GM23248 (cell line): ENCODE results near the gene CCDC102B. TPM values are rescaled to one million over a fixed set of nuclear protein-coding genes. Genes with fewer than 3 reads are reported as not detected.

Experiments
- DNase-seq: peaks from one replicate; pipeline ENCODE4 v3.0.0-alpha.2; 2015
- H2AFZ ChIP-seq: fragments of 200-600 bp; sonication (generic); 2 replicates; pipeline ENCODE4 v1.6.1; 2016; ENCODE audit warnings: antibody characterized with exemption
- H3F3A ChIP-seq: fragments of 200-600 bp; sonication (generic); 2 replicates; pipeline ENCODE4 v1.6.1; 2016; ENCODE audit warnings: mild to moderate bottlenecking, antibody characterized with exemption, mixed run types; ENCODE audit not compliant: insufficient read depth
- H3K27ac ChIP-seq: fragments of 200-600 bp; sonication (generic); 2 replicates; pipeline ENCODE4 v1.5.1; 2016; ENCODE audit warnings: mild to moderate bottlenecking
- H3K27me3 ChIP-seq: fragments of 200-600 bp; sonication (generic); replicated peaks from 2 replicates; pipeline ENCODE4 v1.6.1; 2016; ENCODE audit warnings: mild to moderate bottlenecking; ENCODE audit not compliant: insufficient read depth
- H3K36me3 ChIP-seq: fragments of 200-600 bp; sonication (generic); 2 replicates; pipeline ENCODE4 v1.6.1; 2016; ENCODE audit warnings: low read depth, mild to moderate bottlenecking
- H3K4me1 ChIP-seq: fragments of 200-600 bp; sonication (generic); 2 replicates; pipeline ENCODE4 v1.6.1; 2016; ENCODE audit warnings: mild to moderate bottlenecking; ENCODE audit not compliant: insufficient read depth
- H3K4me2 ChIP-seq: fragments of 200-600 bp; sonication (generic); one replicate; pipeline ENCODE4 v1.6.1; 2016; ENCODE audit warnings: mild to moderate bottlenecking; ENCODE audit not compliant: unreplicated experiment
- H3K4me3 ChIP-seq: fragments of 200-600 bp; sonication (generic); 2 replicates; pipeline ENCODE4 v1.5.1; 2016; ENCODE audit warnings: mild to moderate bottlenecking
- H3K79me2 ChIP-seq: fragments of 200-600 bp; sonication (generic); 2 replicates; pipeline ENCODE4 v1.6.1; 2016; ENCODE audit warnings: mild to moderate bottlenecking; ENCODE audit not compliant: insufficient read depth
- H3K9ac ChIP-seq: fragments of 200-600 bp; sonication (generic); 2 replicates; pipeline ENCODE4 v1.6.1; 2016; ENCODE audit warnings: mild to moderate bottlenecking
- H3K9me2 ChIP-seq: fragments of 200-600 bp; sonication (generic); 2 replicates; pipeline ENCODE4 v1.6.1; 2016; ENCODE audit warnings: mixed run types, mild to moderate bottlenecking, moderate library complexity; ENCODE audit not compliant: insufficient read depth
- H3K9me3 ChIP-seq: fragments of 200-600 bp; sonication (generic); one replicate; pipeline ENCODE4 v1.6.1; 2017; ENCODE audit warnings: low read depth
- H4K20me1 ChIP-seq: fragments of 200-600 bp; sonication (generic); 2 replicates; pipeline ENCODE4 v1.6.0; 2016; ENCODE audit not compliant: insufficient read depth
- EZH2 ChIP-seq: fragments of 200-600 bp; sonication (generic); IDR thresholded peaks from 2 replicates; pipeline ENCODE4 v1.6.1; 2018; ENCODE audit warnings: antibody characterized with exemption, mild to moderate bottlenecking; ENCODE audit not compliant: insufficient read depth, poor library complexity, severe bottlenecking
- EZH2phosphoT487 ChIP-seq: fragments of 200-600 bp; sonication (generic); IDR thresholded peaks from 2 replicates; pipeline ENCODE4 v1.6.1; 2018; ENCODE audit warnings: antibody characterized with exemption, moderate library complexity, mild to moderate bottlenecking, low read depth; ENCODE audit not compliant: insufficient read depth
- WGBS, 2 experiments: methylation state at CpG; one replicate each; pipeline ENCODE4 v1.1.6; 2015 to 2017; ENCODE audit warnings: low lambda C conversion rate in 2 of 2, low coverage in 1 of 2; ENCODE audit errors: missing lambda C conversion rate in 2 of 2; 5-methylcytosine and 5-hydroxymethylcytosine counted together
- in situ Hi-C: fragments of 300-500 bp; cut with MboI; formaldehyde crosslinking; loops from 2 replicates; pipeline ENCODE4 v1.15.0; 2020
- polyA plus RNA-seq: library from polyadenylated mRNA; unstranded; fragments of >200 nt; fragmentation: Nextera tagmentation; extraction: Ambion mirVana; gene quantifications from 2 replicates; pipeline ENCODE4 v1.2.1, GENCODE V29; 2016
- total RNA-seq: library from RNA; depleted of rRNA; stranded (reverse); fragments of >200 nt; shearing (Covaris generic); gene quantifications from 2 replicates; pipeline ENCODE4 v1.2.3, GENCODE V29; 2014

CCDC102B gene
- total and polyA plus RNA-seq, 2 experiments from 2014 or later: 1.7 to 3.2 TPM

GRCh38 chr18:68840554-68841263, 42.8 kb downstream of the CCDC102B start:
- 21 to 22% methylated on average over 7 of the region's 7 CpGs for WGBS, 2 experiments
- Histone ChIP-seq H4K20me1 (no peaks in the 10 kb centered on the region), H3K4me2 (peak overlapping the region; percentile 68), H3F3A (peaks cover 39% of the 10 kb centered on the region), H2AFZ (peak overlapping the region; percentile 39), H3K4me1 (peaks cover 43% of the 10 kb centered on the region), H3K27me3 (no peaks in the 10 kb centered on the region), H3K36me3 (no peaks in the 10 kb centered on the region), H3K27ac (peak overlapping the region; percentile 78), H3K9me2 (no peaks in the 10 kb centered on the region), H3K79me2 (no peaks in the 10 kb centered on the region), H3K9ac (peak overlapping the region; percentile 10; the same call in 1 of the 2 replicates), H3K4me3 (peak overlapping the region; percentile 9; the same call in 1 of the 2 replicates), H3K9me3 (no peaks in the 10 kb centered on the region)
- in situ Hi-C loops: loop anchor here (10.0 kb wide), 1 partner anchor 1254 kb away; no protein-coding TSS in a partner anchor
- peak; percentile 95 for DNase-seq
- TF ChIP-seq EZH2phosphoT487 (no peak), EZH2 (no peak)

GRCh38 chr18:68841301-68841700, 43.4 kb downstream of the CCDC102B start:
- in situ Hi-C loops: loop anchor here (10.0 kb wide), 1 partner anchor 1254 kb away; no protein-coding TSS in a partner anchor
- peak overlapping the region; percentile 39 for H2AFZ ChIP-seq
- H3K4me3 ChIP-seq: peak overlapping the region; percentile 9; the same call in 1 of the 2 replicates
- H3K36me3 ChIP-seq: no peaks in the 10 kb centered on the region
- H4K20me1 ChIP-seq: no peaks in the 10 kb centered on the region
- H3K9me3 ChIP-seq: no peaks in the 10 kb centered on the region
- H3K27ac ChIP-seq: peak overlapping the region; percentile 78
- DNase-seq: no peak
- H3K4me1 ChIP-seq: peaks cover 43% of the 10 kb centered on the region
- no peak overlapping the region for H3K9ac ChIP-seq
- peak overlapping the region; percentile 68 for H3K4me2 ChIP-seq
- H3F3A ChIP-seq: peaks cover 39% of the 10 kb centered on the region
- TF ChIP-seq EZH2: no peak
- TF ChIP-seq EZH2phosphoT487: no peak
- H3K9me2 ChIP-seq: no peaks in the 10 kb centered on the region
- no peaks in the 10 kb centered on the region for H3K27me3 ChIP-seq
- no peaks in the 10 kb centered on the region for H3K79me2 ChIP-seq

- no peaks in the 10 kb centered on the region for H4K20me1 ChIP-seq
- no peak overlapping the region for H3K4me3 ChIP-seq
- no peaks in the 10 kb centered on the region for H3K9me3 ChIP-seq
- H3K9ac ChIP-seq: no peak overlapping the region
- no peaks in the 10 kb centered on the region for H3K9me2 ChIP-seq
- no peak overlapping the region for H2AFZ ChIP-seq
- TF ChIP-seq EZH2phosphoT487: no peak
- in situ Hi-C loops: loop anchor here (10.0 kb wide), 1 partner anchor 1252 kb away; no protein-coding TSS in a partner anchor
- no peak overlapping the region for H3K27ac ChIP-seq
- DNase-seq: no peak
- no peak overlapping the region for H3K4me2 ChIP-seq
- peaks cover 33% of the 10 kb centered on the region for H3K4me1 ChIP-seq
- H3F3A ChIP-seq: peaks cover 29% of the 10 kb centered on the region
- H3K27me3 ChIP-seq: no peaks in the 10 kb centered on the region
- H3K36me3 ChIP-seq: no peaks in the 10 kb centered on the region
- no peaks in the 10 kb centered on the region for H3K79me2 ChIP-seq
- WGBS, 2 experiments: 84 to 87% methylated on average over 2 of the region's 2 CpGs
Observed at GRCh38 chr18:68842951-68843350, 45.1 kb downstream of the CCDC102B start.

GRCh38 chr18:68843473-68844089, 45.7 kb downstream of the CCDC102B start:
- H3K4me1 ChIP-seq: peaks cover 28% of the 10 kb centered on the region
- H3K79me2 ChIP-seq: no peaks in the 10 kb centered on the region
- no peaks in the 10 kb centered on the region for H3K36me3 ChIP-seq
- H3K27me3 ChIP-seq: no peaks in the 10 kb centered on the region
- H3F3A ChIP-seq: peaks cover 24% of the 10 kb centered on the region
- in situ Hi-C loops: loop anchor here (10.0 kb wide), 1 partner anchor 1251 kb away; no protein-coding TSS in a partner anchor
- H2AFZ ChIP-seq: no peak overlapping the region
- H3K4me2 ChIP-seq: no peak overlapping the region
- no peak overlapping the region for H3K9ac ChIP-seq
- no peaks in the 10 kb centered on the region for H4K20me1 ChIP-seq
- no peak overlapping the region for H3K27ac ChIP-seq
- 72 to 76% methylated on average over 2 of the region's 2 CpGs for WGBS, 2 experiments
- no peaks in the 10 kb centered on the region for H3K9me2 ChIP-seq
- TF ChIP-seq EZH2: no peak
- TF ChIP-seq EZH2phosphoT487: no peak
- no peak overlapping the region for H3K4me3 ChIP-seq
- H3K9me3 ChIP-seq: no peaks in the 10 kb centered on the region
- DNase-seq: peak; percentile 36
